ENCODE measurements around the gene AMMECR1. TPM values are rescaled to one million over a fixed set of nuclear protein-coding genes. Genes with fewer than 3 reads are reported as not detected.

AMMECR1 gene
- total and polyA plus RNA-seq, 2 of the 8 experiments (the other 6 are each of a cell fraction or from before 2014, with no cell fraction given), result 10.2 to 21.2 TPM

DNA sequence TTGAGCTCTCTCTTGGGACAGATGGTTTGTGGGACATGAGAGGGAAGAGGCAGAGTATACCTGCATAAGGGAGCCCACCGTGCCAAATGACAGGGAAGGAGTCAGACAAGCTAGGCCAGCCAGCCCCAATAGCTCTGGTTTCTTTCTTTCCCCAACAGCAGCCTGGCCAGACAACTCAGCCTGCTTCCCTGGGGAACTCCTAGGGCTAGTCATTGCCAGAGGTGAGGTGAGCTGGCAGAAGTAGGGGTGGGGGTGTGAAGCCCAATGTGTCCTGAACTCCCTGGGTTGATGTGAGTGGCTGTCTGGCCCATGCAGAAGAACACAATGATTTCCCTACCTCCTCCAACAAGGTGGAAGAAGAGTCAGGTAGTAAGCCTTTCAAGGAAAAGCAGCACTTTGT, 135.5 kb downstream of the AMMECR1 start:
- Histone ChIP-seq H3K14ac (ENCODE audit: insufficient read length) (no peak overlapping the region), H2BK15ac (ENCODE audit: low read length) (no peak overlapping the region), H3K23ac (ENCODE audit: insufficient read length) (no peak overlapping the region), H3K36me3 (ENCODE audit: control insufficient read depth in 2 of 4, insufficient read depth in 4 of 4, low read length in 3 of 4) (no peaks in the 10 kb centered on the region), H4K20me1 (replicated peaks in 1 of 2; ENCODE audit: control insufficient read depth in 1 of 2, insufficient read depth in 2 of 2, low read length in 2 of 2) (no peaks in the 10 kb centered on the region), H3K23me2 (ENCODE audit: low read depth, low read length) (no peaks in the 10 kb centered on the region; the same call in 1 of the 2 replicates), H3K4me2 (ENCODE audit: insufficient read depth in 1 of 2, low read depth in 2 of 2, low read length in 2 of 2) (no peak overlapping the region), H2AFZ (ENCODE audit: low read length) (no peak overlapping the region), H2BK120ac (replicated peaks; ENCODE audit: low read depth, low read length) (no peak overlapping the region), H2BK5ac (ENCODE audit: low read depth, low read length) (no peak overlapping the region), H2BK20ac (ENCODE audit: low read length) (no peak overlapping the region), H3K18ac (ENCODE audit: extremely low read depth, low read length) (no peak overlapping the region), H3K56ac (replicated peaks; ENCODE audit: insufficient read length, low read depth, low read length) (no peak overlapping the region), H3K4ac (replicated peaks; ENCODE audit: insufficient read length, low read depth, low read length) (no peak overlapping the region), H3K27me3 (replicated peaks in 1 of 4; ENCODE audit: control insufficient read depth in 3 of 4, extremely low read depth in 1 of 4, insufficient read depth in 3 of 4, low read length in 3 of 4) (no peaks in the 10 kb centered on the region), H3K4me1 (replicated peaks in 1 of 4; ENCODE audit: control insufficient read depth in 3 of 4, insufficient read depth in 4 of 4, low read length in 3 of 4) (no peaks in the 10 kb centered on the region; a peak in 2 of 7 replicates), H3K4me3 (ENCODE audit: extremely low read depth in 1 of 4, insufficient read depth in 2 of 4, low read depth in 3 of 4, low read length in 4 of 4) (no peak overlapping the region), H3K9me3 (ENCODE audit: insufficient read depth in 2 of 2, low read depth in 1 of 2, low read length in 1 of 2) (no peaks in the 10 kb centered on the region), H4K5ac (ENCODE audit: insufficient read length, low read depth, low read length) (no peak overlapping the region), H3K79me1 (ENCODE audit: low read depth, low read length) (no peaks in the 10 kb centered on the region), H2AK5ac (ENCODE audit: low read depth, low read length) (no peak overlapping the region), H4K8ac (ENCODE audit: extremely low read depth, insufficient read depth, low read length) (no peak overlapping the region), H3K79me2 (ENCODE audit: control insufficient read depth in 1 of 2, insufficient read depth in 2 of 2, low read length in 2 of 2) (no peaks in the 10 kb centered on the region), H3K27ac (ENCODE audit: low read depth, low read length) (no peak overlapping the region), H2BK12ac (ENCODE audit: low read depth, low read length) (no peak overlapping the region), H3K9ac (replicated peaks in 1 of 4; ENCODE audit: extremely low read depth in 1 of 4, low read depth in 3 of 4, low read length in 3 of 4) (no peak overlapping the region), H4K91ac (replicated peaks; ENCODE audit: insufficient read length, low read length) (no peak overlapping the region)
- WGBS, 2 experiments (ENCODE audit: extremely low coverage in 1 of 2, insufficient coverage in 1 of 2, insufficient read length in 1 of 2, insufficient replicate concordance in 2 of 2, low coverage in 1 of 2, low lambda C conversion rate in 2 of 2, missing lambda C conversion rate in 1 of 2), result 86% methylated on average over 1 of the region's 1 CpG; no CpG with 5 or more reads in 1 of the 2 experiments
- DNase-seq (ENCODE audit: low read depth in 1 of 2, low spot score in 2 of 2) (no peak), FAIRE-seq (no peak)
- ChIA-PET POLR2A (ENCODE audit: partially characterized antibody) (interaction anchor here (1.1 kb wide), 1 partner anchor 28 kb away, joined by 4 read pairs; no protein-coding TSS in a partner anchor), CTCF (ENCODE audit: partially characterized antibody) (interaction anchor here (1.3 to 34.1 kb wide), 5 partner anchors 9 to 229 kb away, joined by 3 to 742 read pairs (median 6); no protein-coding TSS in a partner anchor)
- TF ChIP-seq, protein P1, sequence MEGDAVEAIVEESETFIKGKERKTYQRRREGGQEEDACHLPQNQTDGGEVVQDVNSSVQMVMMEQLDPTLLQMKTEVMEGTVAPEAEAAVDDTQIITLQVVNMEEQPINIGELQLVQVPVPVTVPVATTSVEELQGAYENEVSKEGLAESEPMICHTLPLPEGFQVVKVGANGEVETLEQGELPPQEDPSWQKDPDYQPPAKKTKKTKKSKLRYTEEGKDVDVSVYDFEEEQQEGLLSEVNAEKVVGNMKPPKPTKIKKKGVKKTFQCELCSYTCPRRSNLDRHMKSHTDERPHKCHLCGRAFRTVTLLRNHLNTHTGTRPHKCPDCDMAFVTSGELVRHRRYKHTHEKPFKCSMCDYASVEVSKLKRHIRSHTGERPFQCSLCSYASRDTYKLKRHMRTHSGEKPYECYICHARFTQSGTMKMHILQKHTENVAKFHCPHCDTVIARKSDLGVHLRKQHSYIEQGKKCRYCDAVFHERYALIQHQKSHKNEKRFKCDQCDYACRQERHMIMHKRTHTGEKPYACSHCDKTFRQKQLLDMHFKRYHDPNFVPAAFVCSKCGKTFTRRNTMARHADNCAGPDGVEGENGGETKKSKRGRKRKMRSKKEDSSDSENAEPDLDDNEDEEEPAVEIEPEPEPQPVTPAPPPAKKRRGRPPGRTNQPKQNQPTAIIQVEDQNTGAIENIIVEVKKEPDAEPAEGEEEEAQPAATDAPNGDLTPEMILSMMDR (IDR thresholded peaks at IDR 0.05; ENCODE audit: control extremely low read depth in 1 of 3, insufficient read depth in 1 of 3, low read depth in 1 of 3, low read length in 3 of 3), result no peak
- TF ChIP-seq FOSL1 (IDR thresholded peaks at IDR 0.05; ENCODE audit: insufficient read depth, low read depth, low read length) (no peak), BRCA1 (IDR thresholded peaks at IDR 0.05; ENCODE audit: low read depth, low read length) (no peak), JUND (IDR thresholded peaks at IDR 0.05; ENCODE audit: low read length) (no peak), TAF1 (IDR thresholded peaks at IDR 0.05; ENCODE audit: low read depth, low read length) (no peak), POLR2AphosphoS5 (IDR thresholded peaks at IDR 0.05; ENCODE audit: low read depth, low read length) (no peak), YY1 (IDR thresholded peaks at IDR 0.05; ENCODE audit: low read depth, low read length) (no peak), EGR1 (IDR thresholded peaks at IDR 0.05; ENCODE audit: borderline replicate concordance, low read depth, low read length) (no peak), RXRA (IDR thresholded peaks at IDR 0.05; ENCODE audit: insufficient read depth, low read depth, low read length) (no peak), NANOG (IDR thresholded peaks at IDR 0.05; ENCODE audit: insufficient read depth, low read depth, low read length, poor library complexity, severe bottlenecking) (no peak)
- TF ChIP-seq, protein P2, sequence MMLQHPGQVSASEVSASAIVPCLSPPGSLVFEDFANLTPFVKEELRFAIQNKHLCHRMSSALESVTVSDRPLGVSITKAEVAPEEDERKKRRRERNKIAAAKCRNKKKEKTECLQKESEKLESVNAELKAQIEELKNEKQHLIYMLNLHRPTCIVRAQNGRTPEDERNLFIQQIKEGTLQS (IDR thresholded peaks at IDR 0.05; ENCODE audit: insufficient read depth, low read depth, low read length), result no peak
